ENCODE results near the gene LGALS3.

LGALS3 gene

GRCh38 chr14:55139141-55139540 is 10.1 kb downstream of the LGALS3 start:
- Histone ChIP-seq H3K27ac (no peak overlapping the region), H3K4me3 (no peak overlapping the region)
- no peak for DNase-seq (ENCODE audit: low spot score)
- TF ChIP-seq CTCF (IDR thresholded peaks at IDR 0.05): no peak

GRCh38 chr14:55139696-55140509 is 10.9 kb downstream of the LGALS3 start:
- no peak for TF ChIP-seq CTCF (IDR thresholded peaks at IDR 0.05)
- no peak for DNase-seq (ENCODE audit: low spot score)
- no peak overlapping the region for H3K4me3 ChIP-seq
- H3K27ac ChIP-seq: no peak overlapping the region

GRCh38 chr14:55141825-55142224 is 12.8 kb downstream of the LGALS3 start:
- H3K4me3 ChIP-seq: no peak overlapping the region
- no peak overlapping the region for H3K27ac ChIP-seq
- DNase-seq (ENCODE audit: low spot score): no peak
- no peak for TF ChIP-seq CTCF (IDR thresholded peaks at IDR 0.05)

- TF ChIP-seq CTCF (IDR thresholded peaks at IDR 0.05): no peak
- no peak overlapping the region for H3K4me3 ChIP-seq
- no peak for DNase-seq (ENCODE audit: low spot score)
- H3K27ac ChIP-seq: no peak overlapping the region
These were observed 13.4 kb downstream of the LGALS3 start for GRCh38 chr14:55142466-55142865.

GRCh38 chr14:55146425-55146824 is 17.4 kb downstream of the LGALS3 start:
- no peak for DNase-seq (ENCODE audit: low spot score)
- Histone ChIP-seq H3K4me3 (no peak overlapping the region), H3K27ac (no peak overlapping the region)
- TF ChIP-seq CTCF (IDR thresholded peaks at IDR 0.05): no peak

GRCh38 chr14:55151601-55152000 is 22.5 kb downstream of the LGALS3 start:
- no peak for TF ChIP-seq CTCF (IDR thresholded peaks at IDR 0.05)
- DNase-seq (ENCODE audit: low spot score): no peak
- H3K27ac ChIP-seq: no peak overlapping the region
- H3K4me3 ChIP-seq: no peak overlapping the region

GRCh38 chr14:55152052-55152753 is 23.2 kb downstream of the LGALS3 start:
- H3K27ac ChIP-seq: no peak overlapping the region
- no peak for TF ChIP-seq CTCF (IDR thresholded peaks at IDR 0.05)
- no peak overlapping the region for H3K4me3 ChIP-seq
- DNase-seq (ENCODE audit: low spot score): no peak
